ENCODE measurements around the gene ZNF516. TPM values are rescaled to one million over a fixed set of nuclear protein-coding genes. Genes with fewer than 3 reads are reported as not detected.

Gene ZNF516
- total RNA-seq, 3 donors from 2014 or later: 22.0 to 47.9 (median 23.2) TPM

DNA sequence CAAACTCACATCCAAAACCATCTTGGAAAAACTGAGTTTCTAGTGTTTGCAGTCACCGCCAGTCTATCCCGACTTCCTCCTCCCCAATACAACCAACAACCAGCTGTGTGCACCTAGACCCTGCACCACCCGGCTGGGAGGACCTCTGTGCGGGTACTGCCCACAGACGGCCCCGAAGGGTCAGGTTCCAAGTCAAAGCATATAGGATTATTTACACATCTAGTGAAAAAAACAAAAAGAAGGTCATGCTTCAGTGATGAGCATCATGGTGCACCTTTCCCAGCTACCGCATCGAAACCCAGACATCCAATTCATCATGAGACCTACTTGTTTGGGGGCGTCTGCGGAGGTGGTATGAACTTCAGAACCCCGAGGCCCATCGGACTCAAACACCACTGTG is 124.8 kb downstream of the ZNF516 start:
- TF ChIP-seq, protein P1, sequence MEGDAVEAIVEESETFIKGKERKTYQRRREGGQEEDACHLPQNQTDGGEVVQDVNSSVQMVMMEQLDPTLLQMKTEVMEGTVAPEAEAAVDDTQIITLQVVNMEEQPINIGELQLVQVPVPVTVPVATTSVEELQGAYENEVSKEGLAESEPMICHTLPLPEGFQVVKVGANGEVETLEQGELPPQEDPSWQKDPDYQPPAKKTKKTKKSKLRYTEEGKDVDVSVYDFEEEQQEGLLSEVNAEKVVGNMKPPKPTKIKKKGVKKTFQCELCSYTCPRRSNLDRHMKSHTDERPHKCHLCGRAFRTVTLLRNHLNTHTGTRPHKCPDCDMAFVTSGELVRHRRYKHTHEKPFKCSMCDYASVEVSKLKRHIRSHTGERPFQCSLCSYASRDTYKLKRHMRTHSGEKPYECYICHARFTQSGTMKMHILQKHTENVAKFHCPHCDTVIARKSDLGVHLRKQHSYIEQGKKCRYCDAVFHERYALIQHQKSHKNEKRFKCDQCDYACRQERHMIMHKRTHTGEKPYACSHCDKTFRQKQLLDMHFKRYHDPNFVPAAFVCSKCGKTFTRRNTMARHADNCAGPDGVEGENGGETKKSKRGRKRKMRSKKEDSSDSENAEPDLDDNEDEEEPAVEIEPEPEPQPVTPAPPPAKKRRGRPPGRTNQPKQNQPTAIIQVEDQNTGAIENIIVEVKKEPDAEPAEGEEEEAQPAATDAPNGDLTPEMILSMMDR (IDR thresholded peaks at IDR 0.05): no peak
- DNase-seq: no peak
- Histone ChIP-seq H3K4me1 (ENCODE audit: low read depth) (no peaks in the 10 kb centered on the region), H3K36me3 (ENCODE audit: low read depth) (no peaks in the 10 kb centered on the region), H3K9me3 (no peaks in the 10 kb centered on the region), H3K4me3 (no peak overlapping the region)
- intact Hi-C loops (cut with DNase I, micrococcal nuclease): no loop called here
- ATAC-seq: no peak

DNA sequence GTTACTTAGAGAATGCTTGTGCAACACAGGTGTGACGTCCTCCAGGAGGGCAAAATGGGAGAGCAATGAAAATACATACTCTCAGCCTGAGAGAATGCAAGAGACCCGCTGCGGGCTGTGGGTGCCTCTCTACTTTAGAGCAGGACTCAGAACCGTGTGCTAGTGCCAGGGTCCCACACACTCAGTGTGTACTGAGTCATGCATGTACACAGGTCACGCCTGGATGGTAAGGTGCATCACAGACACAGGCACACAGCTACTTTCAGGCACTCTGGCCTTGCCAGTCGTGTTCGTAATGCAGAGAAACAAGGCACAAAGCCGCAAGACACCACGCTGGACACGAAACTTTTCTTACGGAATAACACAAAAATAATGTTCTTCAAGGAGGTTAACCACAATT is 125.3 kb downstream of the ZNF516 start:
- TF ChIP-seq, protein P1 (IDR thresholded peaks at IDR 0.05): no peak
- DNase-seq (no peak), ATAC-seq (no peak)
- no peaks in the 10 kb centered on the region for H3K4me1 ChIP-seq (ENCODE audit: low read depth)
- H3K36me3 ChIP-seq (ENCODE audit: low read depth): no peaks in the 10 kb centered on the region
- intact Hi-C loops (cut with DNase I, micrococcal nuclease): no loop called here
- no peaks in the 10 kb centered on the region for H3K9me3 ChIP-seq
- H3K4me3 ChIP-seq: no peak overlapping the region

DNA sequence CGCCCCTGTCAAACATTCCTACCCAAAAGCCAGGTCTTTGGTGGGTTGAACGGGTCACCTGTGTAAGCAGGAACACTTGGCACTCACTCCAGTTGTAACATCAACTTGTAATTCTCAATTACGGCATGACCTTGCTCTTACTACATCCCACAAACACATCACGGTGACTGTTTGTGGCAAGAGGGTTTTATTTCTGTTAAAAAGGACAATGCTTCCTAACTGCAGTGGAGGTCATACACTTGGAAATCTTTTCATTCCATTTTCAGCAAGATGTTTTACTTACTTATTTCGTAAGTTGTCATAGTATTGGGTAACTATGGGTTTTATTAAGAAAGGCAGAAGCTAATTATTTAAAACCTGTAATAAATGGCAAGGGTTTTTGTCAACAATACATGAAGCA is 126.1 kb downstream of the ZNF516 start:
- no peak for ATAC-seq
- H3K4me3 ChIP-seq: no peak overlapping the region
- DNase-seq: no peak
- no peaks in the 10 kb centered on the region for H3K4me1 ChIP-seq (ENCODE audit: low read depth)
- no peaks in the 10 kb centered on the region for H3K36me3 ChIP-seq (ENCODE audit: low read depth)
- no peaks in the 10 kb centered on the region for H3K9me3 ChIP-seq
- intact Hi-C loops (cut with DNase I, micrococcal nuclease): no loop called here
- TF ChIP-seq, protein P1 (IDR thresholded peaks at IDR 0.05): no peak

DNA sequence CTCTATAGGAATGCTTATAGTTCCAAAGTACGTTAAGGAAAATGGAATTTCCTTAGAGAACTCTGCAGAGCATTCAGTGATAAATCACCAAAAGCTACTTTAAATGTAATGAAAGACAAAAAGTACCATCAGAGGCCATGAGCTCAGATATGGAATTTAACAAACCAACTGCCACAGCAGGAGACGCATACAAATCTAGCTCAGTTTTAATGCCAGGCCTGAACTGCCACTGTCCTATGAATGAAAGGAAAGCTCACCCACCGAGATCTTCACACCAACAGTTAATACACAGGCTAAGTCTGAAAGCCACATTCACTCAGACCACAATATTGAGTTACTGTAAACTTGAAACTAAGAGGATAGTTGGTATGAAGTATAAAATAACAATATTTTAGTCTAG is 126.8 kb downstream of the ZNF516 start:
- Histone ChIP-seq H3K4me1 (ENCODE audit: low read depth) (no peaks in the 10 kb centered on the region), H3K4me3 (no peak overlapping the region), H3K9me3 (no peaks in the 10 kb centered on the region), H3K36me3 (ENCODE audit: low read depth) (no peaks in the 10 kb centered on the region)
- ATAC-seq (no peak), DNase-seq (no peak)
- intact Hi-C loops (cut with DNase I, micrococcal nuclease): no loop called here
- TF ChIP-seq, protein P1 (IDR thresholded peaks at IDR 0.05): no peak

DNA sequence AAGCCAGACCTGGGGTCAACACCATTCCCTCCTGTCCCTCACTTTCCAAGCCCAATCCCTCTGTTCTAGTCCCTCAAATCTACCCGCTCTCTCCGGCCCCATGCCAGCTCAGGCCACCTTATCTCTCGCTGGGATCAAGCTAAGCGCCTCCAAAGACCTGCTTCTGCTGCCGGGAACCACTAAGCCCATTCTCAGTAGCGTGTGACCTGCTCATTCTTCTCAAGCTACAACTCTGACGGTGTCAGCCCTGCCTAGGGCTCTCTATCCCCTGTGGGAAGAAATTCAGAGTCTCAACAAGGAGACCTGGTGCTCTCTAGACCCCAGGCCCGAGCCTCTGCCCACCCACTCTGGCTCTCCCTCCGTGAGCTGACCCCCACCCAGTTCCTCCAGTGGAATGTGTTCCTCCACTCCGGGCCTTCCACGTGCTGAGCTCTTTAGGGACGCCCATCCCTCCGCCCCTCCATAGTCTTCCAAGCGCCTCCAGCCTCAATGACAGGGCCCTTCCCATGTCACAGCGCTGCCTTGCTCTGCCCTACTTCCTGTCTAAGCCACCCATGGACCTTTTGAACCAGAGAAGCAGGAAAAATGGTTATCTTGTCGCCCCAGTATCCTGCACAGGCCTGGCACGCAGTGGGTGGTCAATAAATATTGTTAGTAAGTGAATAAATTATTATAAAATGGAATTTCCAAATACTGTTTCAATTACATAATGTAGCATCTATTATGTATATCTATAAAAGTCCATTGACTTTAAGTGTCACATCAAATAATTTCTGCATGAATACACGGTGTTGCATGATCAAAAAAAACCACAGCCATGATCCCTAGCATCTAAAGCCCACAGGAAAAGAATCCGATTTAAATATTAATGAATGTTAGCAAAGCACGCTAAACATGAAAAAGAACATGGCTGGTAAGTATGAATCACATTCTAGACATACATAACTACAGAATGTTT is 127.6 kb downstream of the ZNF516 start:
- no peaks in the 10 kb centered on the region for H3K36me3 ChIP-seq (ENCODE audit: low read depth)

More for the DNA sequence above, 127.6 kb downstream of the ZNF516 start:
- H3K4me3 ChIP-seq: no peak overlapping the region
- intact Hi-C loops (cut with DNase I, micrococcal nuclease): no loop called here
- H3K9me3 ChIP-seq: no peaks in the 10 kb centered on the region
- ATAC-seq (no peak), DNase-seq (no peak)
- TF ChIP-seq, protein P1 (IDR thresholded peaks at IDR 0.05): no peak
- no peaks in the 10 kb centered on the region for H3K4me1 ChIP-seq (ENCODE audit: low read depth)
